Activated CD4-positive, CD25-positive, alpha-beta regulatory T cell treated with anti-CD3 and anti-CD28 coated beads, Interleukin-2, amount 50 U/mL, for 24 hours (primary cell): ENCODE results near the gene OR6K6.

ENCODE experiments used
- ATAC-seq, 2 donors: fragments of 150-1000 bp; cut with Tn5 transposase; one replicate each; pipeline ENCODE4 v1.10.0; 2021; ENCODE audit warnings: mild to moderate bottlenecking in 1 of 2, moderate library complexity in 1 of 2

OR6K6 gene

GRCh38 chr1:158803678-158804077 is 49.2 kb downstream of the OR6K6 start:
- ATAC-seq, result no peak
